IMR-90 (cell line): ENCODE data around the gene UVSSA. TPM values are rescaled to one million over a fixed set of nuclear protein-coding genes. Genes with fewer than 3 reads are reported as not detected.

ENCODE experiments used
- ATAC-seq: fragments of 200-7000 bp; cut with Tn5 transposase; 2 replicates; pipeline ENCODE4 v1.9.1; 2020; ENCODE audit warnings: low read depth, mild to moderate bottlenecking, moderate library complexity
- BruUV-seq: library from RNA; stranded (reverse); fragments of 400-500 nt; replicated peaks from 2 replicates; lab custom pipeline; 2021; lab: Mats Ljungman, UMichigan
- CTCF ChIA-PET: fragments of 300-600 bp; formaldehyde crosslinking; extraction: SDS; loops from one replicate; lab custom pipeline; 2021; ENCODE audit warnings: antibody characterized with exemption; lab: Yijun Ruan, JAX
- POLR2A ChIA-PET: fragments of 300-600 bp; sonication (Branson Sonifier 250); formaldehyde crosslinking; loops from one replicate; lab custom pipeline; 2022; ENCODE audit warnings: antibody characterized with exemption; ENCODE audit not compliant: unreplicated experiment; lab: Charles Lee
- DNase-seq: peaks from one replicate; pipeline ENCODE4 v3.0.0; 2013
- H2AFZ ChIP-seq: replicated peaks from 2 replicates; pipeline ENCODE3; 2013; ENCODE audit warnings: low read length, mild to moderate bottlenecking; ENCODE audit not compliant: poor library complexity
- H2AK5ac ChIP-seq: 2 replicates; pipeline ENCODE4 v1.6.1; 2013; ENCODE audit warnings: low read depth, low read length, inconsistent platforms
- H2AK9ac ChIP-seq: replicated peaks from 2 replicates; pipeline ENCODE3; 2013; ENCODE audit warnings: mild to moderate bottlenecking, low read depth, low read length, moderate library complexity; ENCODE audit not compliant: poor library complexity
- H2BK120ac ChIP-seq: 2 replicates; pipeline ENCODE4 v1.6.1; 2013; ENCODE audit warnings: low read depth, low read length, inconsistent platforms
- H2BK15ac ChIP-seq: 3 replicates; pipeline ENCODE4 v1.6.1; 2013; ENCODE audit warnings: low read depth, low read length, inconsistent platforms
- H2BK20ac ChIP-seq: 2 replicates; pipeline ENCODE4 v1.6.1; 2013; ENCODE audit warnings: low read depth, mild to moderate bottlenecking, inconsistent platforms, low read length, moderate library complexity
- H2BK5ac ChIP-seq: 2 replicates; pipeline ENCODE4 v1.6.1; 2013; ENCODE audit warnings: mild to moderate bottlenecking, low read depth, low read length, inconsistent platforms; ENCODE audit not compliant: poor library complexity, severe bottlenecking
- H3K14ac ChIP-seq: replicated peaks from 2 replicates; pipeline ENCODE4 v1.6.1; 2013; ENCODE audit warnings: low read depth, low read length, inconsistent platforms
- H3K18ac ChIP-seq: 2 replicates; pipeline ENCODE4 v1.6.1; 2013; ENCODE audit warnings: low read depth, low read length, control low read depth
- H3K23ac ChIP-seq: 2 replicates; pipeline ENCODE4 v1.6.1; 2013; ENCODE audit warnings: low read depth, low read length, inconsistent platforms
- H3K27ac ChIP-seq: 2 replicates; pipeline ENCODE4 v1.5.1; 2013; ENCODE audit warnings: mild to moderate bottlenecking, control low read depth, low read length; ENCODE audit not compliant: insufficient read depth
- H3K27me3 ChIP-seq: 2 replicates; pipeline ENCODE4 v1.6.1; 2013; ENCODE audit warnings: low read length; ENCODE audit not compliant: control insufficient read depth, insufficient read depth
- H3K36me3 ChIP-seq: 2 replicates; pipeline ENCODE4 v1.6.1; 2013; ENCODE audit warnings: low read length, mixed read lengths; ENCODE audit not compliant: control insufficient read depth, insufficient read depth
- H3K4ac ChIP-seq: 2 replicates; pipeline ENCODE4 v1.6.1; 2013; ENCODE audit warnings: low read depth, low read length, inconsistent platforms
- H3K4me1 ChIP-seq: 2 replicates; pipeline ENCODE4 v1.6.1; 2013; ENCODE audit warnings: low read length, mixed read lengths; ENCODE audit not compliant: control insufficient read depth, insufficient read depth
- H3K4me2 ChIP-seq: 2 replicates; pipeline ENCODE4 v1.6.1; 2013; ENCODE audit warnings: low read depth, mild to moderate bottlenecking, control low read depth, low read length, moderate library complexity
- H3K4me3 ChIP-seq: 2 replicates; pipeline ENCODE4 v1.5.1; 2013; ENCODE audit warnings: low read depth, mild to moderate bottlenecking, control low read depth, low read length, moderate library complexity; ENCODE audit not compliant: insufficient read depth
- H3K56ac ChIP-seq: 2 replicates; pipeline ENCODE4 v1.6.1; 2013; ENCODE audit warnings: low read length, inconsistent platforms; ENCODE audit not compliant: insufficient read depth; ENCODE audit errors: extremely low read depth
- H3K79me1 ChIP-seq, 2 experiments: 2 replicates each; pipeline ENCODE4 v1.6.1; 2013; ENCODE audit warnings: low read length in 2 of 2, inconsistent platforms in 1 of 2, low read depth in 1 of 2
- H3K9ac ChIP-seq: 2 replicates; pipeline ENCODE4 v1.6.1; 2013; ENCODE audit warnings: low read depth, low read length, control low read depth
- H3K9me1 ChIP-seq: 2 replicates; pipeline ENCODE4 v1.6.1; 2013; ENCODE audit warnings: low read length, inconsistent platforms; ENCODE audit not compliant: insufficient read depth
- H3K9me3 ChIP-seq: 2 replicates; pipeline ENCODE4 v1.6.1; 2013; ENCODE audit warnings: low read length; ENCODE audit not compliant: control insufficient read depth, insufficient read depth
- H4K20me1 ChIP-seq: 2 replicates; pipeline ENCODE4 v1.6.1; 2013; ENCODE audit warnings: low read length, inconsistent platforms; ENCODE audit not compliant: insufficient read depth
- H4K5ac ChIP-seq: 2 replicates; pipeline ENCODE4 v1.6.1; 2013; ENCODE audit warnings: mild to moderate bottlenecking, low read depth, low read length, control low read depth
- H4K8ac ChIP-seq, 2 experiments: 2 replicates each; pipeline ENCODE4 v1.6.1; 2013; ENCODE audit warnings: low read depth in 2 of 2, low read length in 2 of 2, control low read depth in 1 of 2, inconsistent platforms in 1 of 2
- H4K91ac ChIP-seq: 2 replicates; pipeline ENCODE4 v1.6.1; 2013; ENCODE audit warnings: low read depth, low read length, inconsistent platforms; ENCODE audit not compliant: insufficient read depth
- BHLHE40 ChIP-seq: fragments of 150-350 bp; IDR thresholded peaks from 2 replicates; pipeline ENCODE4 v1.6.1; 2016; ENCODE audit warnings: mild to moderate bottlenecking, low read depth, low read length
- CEBPB ChIP-seq: IDR thresholded peaks from 2 replicates; pipeline ENCODE4 v1.6.1; 2012; ENCODE audit warnings: low read depth, low read length, improper control_type of control experiment
- CHD1 ChIP-seq: IDR thresholded peaks from 2 replicates; pipeline ENCODE4 v1.6.1; 2012; ENCODE audit warnings: low read depth, low read length, improper control_type of control experiment
- CTCF ChIP-seq: conservative IDR thresholded peaks from 2 replicates; pipeline ENCODE4 v1.5.1; 2012; ENCODE audit warnings: mild to moderate bottlenecking, low read depth, low read length, improper control_type of control experiment
- FOS ChIP-seq: fragments of 150-350 bp; IDR thresholded peaks from 2 replicates; pipeline ENCODE4 v1.6.1; 2016; ENCODE audit warnings: low read depth, low read length
- MAFK ChIP-seq: IDR thresholded peaks from 2 replicates; pipeline ENCODE4 v1.6.1; 2012; ENCODE audit warnings: low read depth, low read length, improper control_type of control experiment
- MAZ ChIP-seq: IDR thresholded peaks from 2 replicates; pipeline ENCODE4 v1.6.1; 2012; ENCODE audit warnings: low read depth, mild to moderate bottlenecking, low read length, improper control_type of control experiment, moderate library complexity, borderline replicate concordance
- MXI1 ChIP-seq: IDR thresholded peaks from 2 replicates; pipeline ENCODE4 v1.6.1; 2012; ENCODE audit warnings: low read depth, mild to moderate bottlenecking, low read length, moderate library complexity, borderline replicate concordance
- NFE2L2 ChIP-seq: fragments of 150-350 bp; IDR thresholded peaks from 2 replicates; pipeline ENCODE4 v1.6.1; 2016; ENCODE audit warnings: low read depth, mild to moderate bottlenecking, low read length
- POLR2A ChIP-seq: IDR thresholded peaks from 2 replicates; pipeline ENCODE4 v1.6.1; 2012; ENCODE audit warnings: mild to moderate bottlenecking, low read depth, low read length
- RAD21 ChIP-seq: IDR thresholded peaks from 2 replicates; pipeline ENCODE4 v1.6.1; 2012; ENCODE audit warnings: low read length, improper control_type of control experiment
- RCOR1 ChIP-seq: IDR thresholded peaks from 2 replicates; pipeline ENCODE4 v1.6.1; 2012; ENCODE audit warnings: mild to moderate bottlenecking, low read length, improper control_type of control experiment; ENCODE audit not compliant: insufficient replicate concordance
- RFX5 ChIP-seq: IDR thresholded peaks from 2 replicates; pipeline ENCODE4 v1.8.0; 2012; ENCODE audit warnings: low read depth, mild to moderate bottlenecking, low read length, moderate library complexity
- SMC3 ChIP-seq: fragments of 150-350 bp; IDR thresholded peaks from 2 replicates; pipeline ENCODE4 v1.6.1; 2016; ENCODE audit warnings: low read depth, mild to moderate bottlenecking, antibody characterized with exemption, low read length, moderate library complexity
- USF2 ChIP-seq: fragments of 150-350 bp; IDR thresholded peaks from 2 replicates; pipeline ENCODE4 v1.6.1; 2017; ENCODE audit warnings: mild to moderate bottlenecking, antibody characterized with exemption, low read length, low read depth
- WGBS, 2 experiments: methylation state at CpG; one replicate each; pipeline versions ENCODE4 v1.1.5 to v1.1.7; 2013; ENCODE audit warnings: missing lambda C conversion rate in 2 of 2; ENCODE audit not compliant: insufficient read length in 1 of 2; ENCODE audit errors: extremely low coverage in 2 of 2; 5-methylcytosine and 5-hydroxymethylcytosine counted together
- dilution Hi-C: fragments of 300-500 bp; cut with HindIII; formaldehyde crosslinking; loops from one replicate; pipeline ENCODE4 v1.14.3; 2018; ENCODE audit warnings: low sequenced_read_pairs; ENCODE audit not compliant: unreplicated experiment
- in situ Hi-C: fragments of 300-500 bp; cut with MboI; formaldehyde crosslinking; loops from 3 replicates; pipeline ENCODE4 v1.14.3; 2019; ENCODE audit warnings: low sequenced_read_pairs, inconsistent platforms, mixed read lengths
- intact Hi-C: fragments of 100-400 bp; cut with micrococcal nuclease; formaldehyde crosslinking; loops from 2 replicates; pipeline ENCODE4 v1.10.0; 2022
- polyA plus RNA-seq, 3 experiments: library from polyadenylated mRNA; depleted of rRNA; stranded (reverse); fragments of >200 nt; gene quantifications; 2 replicates each; pipeline ENCODE4 v1.2.3, GENCODE V29; 2012; ENCODE audit warnings: low replicate concordance in 1 of 3
- total RNA-seq: library from RNA; depleted of rRNA; stranded (reverse); fragments of >200 nt; gene quantifications from 2 replicates; pipeline ENCODE4 v1.2.3, GENCODE V29; 2012
- TF ChIP-seq, protein P1 (sequence below): fragments of 150-350 bp; IDR thresholded peaks from 2 replicates; pipeline ENCODE4 v1.6.1; 2016; ENCODE audit warnings: low read depth, mild to moderate bottlenecking, low read length, moderate library complexity, borderline replicate concordance

UVSSA gene
- total and polyA plus RNA-seq, 2 of the 4 experiments (the other 2 are of a cell fraction): 1.4 to 8.4 TPM

GRCh38 chr4:1364217-1364616 is 17.2 kb downstream of the UVSSA start:
- no peak overlapping the region for H3K4me2 ChIP-seq
- no peaks in the 10 kb centered on the region; a peak in 1 of 4 replicates for H3K79me1 ChIP-seq
- H2BK20ac ChIP-seq: no peak overlapping the region
- POLR2A ChIA-PET: no interaction called here
- no peak overlapping the region for H3K4me3 ChIP-seq
- H2AK9ac ChIP-seq: no peak overlapping the region
- H4K5ac ChIP-seq: no peak overlapping the region
- H3K9me3 ChIP-seq: no peaks in the 10 kb centered on the region
- intact Hi-C loops (loop anchor here (10.0 kb wide), 1 partner anchor 361 kb away; the partner anchor contains the start of genes TACC3 and TMEM129), dilution Hi-C loops (no loop called here), in situ Hi-C loops (no loop called here)
- TF ChIP-seq RAD21: no peak
- TF ChIP-seq CEBPB: no peak
- no peak for TF ChIP-seq CHD1
- no peak for TF ChIP-seq BHLHE40
- no peak for TF ChIP-seq MXI1
- TF ChIP-seq RFX5: no peak
- TF ChIP-seq RCOR1: no peak
- no peak for TF ChIP-seq MAZ
- no peak for TF ChIP-seq MAFK
- no peak for TF ChIP-seq CTCF
- TF ChIP-seq, protein P1, sequence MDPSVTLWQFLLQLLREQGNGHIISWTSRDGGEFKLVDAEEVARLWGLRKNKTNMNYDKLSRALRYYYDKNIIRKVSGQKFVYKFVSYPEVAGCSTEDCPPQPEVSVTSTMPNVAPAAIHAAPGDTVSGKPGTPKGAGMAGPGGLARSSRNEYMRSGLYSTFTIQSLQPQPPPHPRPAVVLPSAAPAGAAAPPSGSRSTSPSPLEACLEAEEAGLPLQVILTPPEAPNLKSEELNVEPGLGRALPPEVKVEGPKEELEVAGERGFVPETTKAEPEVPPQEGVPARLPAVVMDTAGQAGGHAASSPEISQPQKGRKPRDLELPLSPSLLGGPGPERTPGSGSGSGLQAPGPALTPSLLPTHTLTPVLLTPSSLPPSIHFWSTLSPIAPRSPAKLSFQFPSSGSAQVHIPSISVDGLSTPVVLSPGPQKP: no peak
- no peak for TF ChIP-seq FOS
- no peak for TF ChIP-seq POLR2A
- TF ChIP-seq SMC3: no peak
- TF ChIP-seq NFE2L2: no peak
- no peak for TF ChIP-seq USF2
- H3K4me1 ChIP-seq: 0 out of 2 replicates have a peak, but pooled peaks cover 2% of the 10 kb centered on the region
- no peak for DNase-seq
- H3K9ac ChIP-seq: no peak overlapping the region
- no peak overlapping the region for H2AFZ ChIP-seq
- BruUV-seq: no TSS peak
- H3K56ac ChIP-seq: no peak overlapping the region
- no peak overlapping the region for H3K18ac ChIP-seq
- WGBS, 2 experiments: 93% methylated on average over 10 of the region's 18 CpGs; no CpG with 5 or more reads in 1 of the 2 experiments
- H3K9me1 ChIP-seq: no peaks in the 10 kb centered on the region; the same call in 1 of the 2 replicates
- no peak overlapping the region for H3K23ac ChIP-seq
- H3K36me3 ChIP-seq: peaks cover 8% of the 10 kb centered on the region; the same call in 1 of the 2 replicates
- H2AK5ac ChIP-seq: no peak overlapping the region
- no peaks in the 10 kb centered on the region for H3K27me3 ChIP-seq
- H4K8ac ChIP-seq: no peak overlapping the region
- no peaks in the 10 kb centered on the region for H4K20me1 ChIP-seq
- H4K91ac ChIP-seq: no peak overlapping the region
- no peak overlapping the region for H2BK5ac ChIP-seq
- no peak overlapping the region for H2BK120ac ChIP-seq
- no peak overlapping the region for H3K14ac ChIP-seq
- H3K4ac ChIP-seq: no peak overlapping the region
- H3K27ac ChIP-seq: no peak overlapping the region
- no peak overlapping the region for H2BK15ac ChIP-seq
- no peak for ATAC-seq
- CTCF ChIA-PET: no interaction called here
